ENCODE measurements around the gene STMN3. TPM values are rescaled to one million over a fixed set of nuclear protein-coding genes. Genes with fewer than 3 reads are reported as not detected.
A peak's percentile ranks its signal among the peaks of the same experiment; 100 is the strongest.

STMN3 gene
- total RNA-seq, 2 donors from 2014 or later: 15.1 to 24.7 TPM

- Mint-ChIP-seq H3K9me3 (no peaks in the 10 kb centered on the region), H3K27ac (peak overlapping the region; percentile 87), H3K4me3 (peak overlapping the region; percentile 87), H3K4me1 (peaks cover 11% of the 10 kb centered on the region), H3K27me3 (no peaks in the 10 kb centered on the region), H3K36me3 (ENCODE audit: low read depth) (peaks cover 17% of the 10 kb centered on the region)
- peak; percentile 16 for ATAC-seq (replicated peaks)
Measured at GRCh38 chr20:63628246-63628975, 24.8 kb downstream of the STMN3 start.

GRCh38 chr20:63627751-63628245, 25.4 kb downstream of the STMN3 start:
- Mint-ChIP-seq H3K9me3 (no peaks in the 10 kb centered on the region), H3K27me3 (no peaks in the 10 kb centered on the region), H3K36me3 (ENCODE audit: low read depth) (peaks cover 19% of the 10 kb centered on the region), H3K4me3 (peak overlapping the region; percentile 87), H3K27ac (peak overlapping the region; percentile 87), H3K4me1 (peaks cover 12% of the 10 kb centered on the region)
- ATAC-seq (replicated peaks): peak; percentile 4

- Mint-ChIP-seq H3K9me3 (no peaks in the 10 kb centered on the region), H3K27ac (no peak overlapping the region), H3K27me3 (no peaks in the 10 kb centered on the region), H3K4me1 (peaks cover 18% of the 10 kb centered on the region), H3K4me3 (peak overlapping the region; percentile 87), H3K36me3 (ENCODE audit: low read depth) (peaks cover 24% of the 10 kb centered on the region)
- ATAC-seq (replicated peaks): peak; percentile 90
Measured at GRCh38 chr20:63627129-63627750, 26.0 kb downstream of the STMN3 start.

- ATAC-seq (replicated peaks): peak; percentile 58
- Mint-ChIP-seq H3K27ac (peak within 1 kb of the TSS; percentile 92), H3K4me1 (peaks cover 18% of the 10 kb centered on the region), H3K4me3 (peak within 1 kb of the TSS; percentile 87), H3K27me3 (no peaks in the 10 kb centered on the region), H3K9me3 (no peaks in the 10 kb centered on the region), H3K36me3 (ENCODE audit: low read depth) (peaks cover 24% of the 10 kb centered on the region)
Measured at GRCh38 chr20:63626424-63627128, 26.6 kb downstream of the STMN3 start, which contains the start of gene GMEB2. GMEB2 (minus strand) TSS chr20:63627101; CDS start chr20:63619397, 7,704 bp downstream.

GRCh38 chr20:63625771-63626423, 27.3 kb downstream of the STMN3 start:
- Mint-ChIP-seq H3K4me1 (peaks cover 18% of the 10 kb centered on the region), H3K27ac (peak overlapping the region; percentile 92), H3K27me3 (no peaks in the 10 kb centered on the region), H3K9me3 (no peaks in the 10 kb centered on the region), H3K4me3 (peak overlapping the region; percentile 87), H3K36me3 (ENCODE audit: low read depth) (peaks cover 27% of the 10 kb centered on the region)
- ATAC-seq (replicated peaks): no peak

GRCh38 chr20:63624486-63624885, 28.7 kb downstream of the STMN3 start:
- no peaks in the 10 kb centered on the region for H3K27me3 Mint-ChIP-seq
- H3K4me1 Mint-ChIP-seq: peaks cover 18% of the 10 kb centered on the region
- H3K36me3 Mint-ChIP-seq (ENCODE audit: low read depth): peaks cover 28% of the 10 kb centered on the region
- H3K27ac Mint-ChIP-seq: no peak overlapping the region
- no peaks in the 10 kb centered on the region for H3K9me3 Mint-ChIP-seq
- no peak for ATAC-seq (replicated peaks)
- H3K4me3 Mint-ChIP-seq: no peak overlapping the region

GRCh38 chr20:63622732-63623131, 30.5 kb downstream of the STMN3 start:
- peak overlapping the region; percentile 30 for H3K27ac Mint-ChIP-seq
- H3K36me3 Mint-ChIP-seq (ENCODE audit: low read depth): peaks cover 33% of the 10 kb centered on the region
- no peaks in the 10 kb centered on the region for H3K9me3 Mint-ChIP-seq
- no peaks in the 10 kb centered on the region for H3K27me3 Mint-ChIP-seq
- H3K4me3 Mint-ChIP-seq: no peak overlapping the region
- peaks cover 12% of the 10 kb centered on the region for H3K4me1 Mint-ChIP-seq
- no peak for ATAC-seq (replicated peaks)

- Mint-ChIP-seq H3K4me3 (no peak overlapping the region), H3K27me3 (no peaks in the 10 kb centered on the region), H3K4me1 (peaks cover 12% of the 10 kb centered on the region), H3K36me3 (ENCODE audit: low read depth) (peaks cover 37% of the 10 kb centered on the region), H3K27ac (peak overlapping the region; percentile 30), H3K9me3 (no peaks in the 10 kb centered on the region)
- ATAC-seq (replicated peaks): no peak
Measured at GRCh38 chr20:63622096-63622495, 31.1 kb downstream of the STMN3 start.

- H3K36me3 Mint-ChIP-seq (ENCODE audit: low read depth): peaks cover 48% of the 10 kb centered on the region
- peaks cover 12% of the 10 kb centered on the region for H3K4me1 Mint-ChIP-seq
- no peak overlapping the region for H3K27ac Mint-ChIP-seq
- no peak for ATAC-seq (replicated peaks)
- no peaks in the 10 kb centered on the region for H3K9me3 Mint-ChIP-seq
- H3K27me3 Mint-ChIP-seq: no peaks in the 10 kb centered on the region
- no peak overlapping the region for H3K4me3 Mint-ChIP-seq
Measured at GRCh38 chr20:63620991-63621390, 32.2 kb downstream of the STMN3 start.

GRCh38 chr20:63619505-63619904, 33.7 kb downstream of the STMN3 start:
- Mint-ChIP-seq H3K9me3 (no peaks in the 10 kb centered on the region), H3K27ac (no peak overlapping the region), H3K36me3 (ENCODE audit: low read depth) (peaks cover 62% of the 10 kb centered on the region), H3K4me1 (peaks cover 8% of the 10 kb centered on the region), H3K4me3 (no peak overlapping the region), H3K27me3 (no peaks in the 10 kb centered on the region)
- no peak for ATAC-seq (replicated peaks)

GRCh38 chr20:63619086-63619485, 34.1 kb downstream of the STMN3 start:
- Mint-ChIP-seq H3K36me3 (ENCODE audit: low read depth) (peaks cover 66% of the 10 kb centered on the region), H3K9me3 (no peaks in the 10 kb centered on the region), H3K4me3 (no peak overlapping the region), H3K4me1 (peaks cover 8% of the 10 kb centered on the region), H3K27ac (no peak overlapping the region), H3K27me3 (no peaks in the 10 kb centered on the region)
- no peak for ATAC-seq (replicated peaks)

- Mint-ChIP-seq H3K4me3 (no peak overlapping the region), H3K27ac (no peak overlapping the region), H3K36me3 (ENCODE audit: low read depth) (peaks cover 72% of the 10 kb centered on the region), H3K4me1 (peaks cover 8% of the 10 kb centered on the region), H3K9me3 (no peaks in the 10 kb centered on the region), H3K27me3 (no peaks in the 10 kb centered on the region)
- ATAC-seq (replicated peaks): no peak
Measured at GRCh38 chr20:63618291-63618980, 34.8 kb downstream of the STMN3 start.

- Mint-ChIP-seq H3K27ac (no peak overlapping the region), H3K27me3 (no peaks in the 10 kb centered on the region), H3K9me3 (no peaks in the 10 kb centered on the region), H3K4me1 (peaks cover 7% of the 10 kb centered on the region), H3K36me3 (ENCODE audit: low read depth) (peaks cover 77% of the 10 kb centered on the region), H3K4me3 (no peak overlapping the region)
- no peak for ATAC-seq (replicated peaks)
Measured at GRCh38 chr20:63617876-63618265, 35.4 kb downstream of the STMN3 start.
